Gastrocnemius medialis (tissue), 4 donors: ENCODE measurements around the gene KASH5.

ENCODE experiments used
- CTCF ChIP-seq, 5 experiments: fragments of 450-650 bp in 3 of 5; fragments of 200-600 bp in 2 of 5; sonication (generic) in 2 of 5; IDR thresholded peaks in 4 of 5; conservative IDR thresholded peaks in 1 of 5; 1 replicate in 4 of 5; 2 replicates in 1 of 5; pipeline ENCODE4 v1.5.1; 2016 to 2019; ENCODE audit warnings: antibody characterized with exemption in 5 of 5, mild to moderate bottlenecking in 3 of 5, moderate library complexity in 3 of 5
- POLR2A ChIP-seq, 2 donors: fragments of 450-650 bp; IDR thresholded peaks; one replicate each; pipeline ENCODE4 v1.6.1; 2017; ENCODE audit warnings: antibody characterized with exemption in 2 of 2, mild to moderate bottlenecking in 2 of 2, moderate library complexity in 2 of 2

- no peak for TF ChIP-seq CTCF (IDR thresholded peaks at IDR 0.05 in 4 of 5, conservative IDR thresholded peaks at IDR 0.05 in 1 of 5)
- TF ChIP-seq POLR2A (IDR thresholded peaks at IDR 0.05): no peak
Measured at GRCh38 chr19:49403404-49404187, 15.5 kb downstream of the KASH5 start.
